GM21390 (cell line): ENCODE measurements around the gene CAPNS1.

Experiments used
- ATAC-seq: cut with Tn5 transposase; IDR thresholded peaks from one replicate; pipeline ENCODE4 v1.9.1; 2021; ENCODE audit not compliant: unreplicated experiment

The CAPNS1 gene

GRCh38 chr19:36139473-36140303 is at the start of gene CAPNS1:
Gene CAPNS1, plus strand, starts transcription at chr19:36140066. Its CDS starts 946 bp downstream, at chr19:36141012.
- peak; percentile 77 for ATAC-seq

- no peak for ATAC-seq
Measured at GRCh38 chr19:36090910-36091695, 48.8 kb upstream of the CAPNS1 start.

GRCh38 chr19:36092566-36092965 is 47.3 kb upstream of the CAPNS1 start:
- ATAC-seq: no peak

- no peak for ATAC-seq
Measured at GRCh38 chr19:36093146-36093662, 46.7 kb upstream of the CAPNS1 start.

- ATAC-seq: no peak
Measured at GRCh38 chr19:36093687-36094086, 46.2 kb upstream of the CAPNS1 start.

- no peak for ATAC-seq
Measured at GRCh38 chr19:36097036-36097435, 42.8 kb upstream of the CAPNS1 start.

- no peak for ATAC-seq
Measured at GRCh38 chr19:36099166-36099785, 40.6 kb upstream of the CAPNS1 start.

GRCh38 chr19:36100476-36100875 is 39.4 kb upstream of the CAPNS1 start:
- ATAC-seq: no peak

GRCh38 chr19:36101550-36102327 is 38.1 kb upstream of the CAPNS1 start:
- ATAC-seq: no peak

GRCh38 chr19:36103040-36103626 is 36.7 kb upstream of the CAPNS1 start:
- ATAC-seq: no peak

GRCh38 chr19:36103842-36104552 is 35.9 kb upstream of the CAPNS1 start:
- no peak for ATAC-seq

GRCh38 chr19:36106441-36106840 is 33.4 kb upstream of the CAPNS1 start:
- ATAC-seq: no peak

- no peak for ATAC-seq
Measured at GRCh38 chr19:36106991-36107390, 32.9 kb upstream of the CAPNS1 start.

- no peak for ATAC-seq
Measured at GRCh38 chr19:36108684-36109083, 31.2 kb upstream of the CAPNS1 start.

- ATAC-seq: no peak
Measured at GRCh38 chr19:36110487-36111199, 29.2 kb upstream of the CAPNS1 start, which contains the start of gene OVOL3. Gene OVOL3, plus strand, starts transcription at chr19:36111143. Its CDS starts 60 bp downstream, at chr19:36111203.

- ATAC-seq: no peak
Measured at GRCh38 chr19:36111200-36111539, 28.7 kb upstream of the CAPNS1 start.

- ATAC-seq: no peak
Measured at GRCh38 chr19:36112678-36113077, 27.2 kb upstream of the CAPNS1 start.

GRCh38 chr19:36113425-36113824 is 26.4 kb upstream of the CAPNS1 start:
- no peak for ATAC-seq
